IMR-90 (cell line): ENCODE measurements around the gene ITGB5. TPM values are rescaled to one million over a fixed set of nuclear protein-coding genes. Genes with fewer than 3 reads are reported as not detected.

Experiments used
- ATAC-seq: fragments of 200-7000 bp; cut with Tn5 transposase; 2 replicates; pipeline ENCODE4 v1.9.1; 2020; ENCODE audit warnings: low read depth, mild to moderate bottlenecking, moderate library complexity
- BruUV-seq: library from RNA; stranded (reverse); fragments of 400-500 nt; replicated peaks from 2 replicates; lab custom pipeline; 2021; lab: Mats Ljungman, UMichigan
- CTCF ChIA-PET: fragments of 300-600 bp; formaldehyde crosslinking; extraction: SDS; loops from one replicate; lab custom pipeline; 2021; ENCODE audit warnings: antibody characterized with exemption; lab: Yijun Ruan, JAX
- POLR2A ChIA-PET: fragments of 300-600 bp; sonication (Branson Sonifier 250); formaldehyde crosslinking; loops from one replicate; lab custom pipeline; 2022; ENCODE audit warnings: antibody characterized with exemption; ENCODE audit not compliant: unreplicated experiment; lab: Charles Lee
- DNase-seq: peaks from one replicate; pipeline ENCODE4 v3.0.0; 2013
- H2AFZ ChIP-seq: replicated peaks from 2 replicates; pipeline ENCODE3; 2013; ENCODE audit warnings: low read length, mild to moderate bottlenecking; ENCODE audit not compliant: poor library complexity
- H2AK5ac ChIP-seq: 2 replicates; pipeline ENCODE4 v1.6.1; 2013; ENCODE audit warnings: low read depth, low read length, inconsistent platforms
- H2AK9ac ChIP-seq: replicated peaks from 2 replicates; pipeline ENCODE3; 2013; ENCODE audit warnings: mild to moderate bottlenecking, low read depth, low read length, moderate library complexity; ENCODE audit not compliant: poor library complexity
- H2BK120ac ChIP-seq: 2 replicates; pipeline ENCODE4 v1.6.1; 2013; ENCODE audit warnings: low read depth, low read length, inconsistent platforms
- H2BK15ac ChIP-seq: 3 replicates; pipeline ENCODE4 v1.6.1; 2013; ENCODE audit warnings: low read depth, low read length, inconsistent platforms
- H2BK20ac ChIP-seq: 2 replicates; pipeline ENCODE4 v1.6.1; 2013; ENCODE audit warnings: low read depth, mild to moderate bottlenecking, inconsistent platforms, low read length, moderate library complexity
- H2BK5ac ChIP-seq: 2 replicates; pipeline ENCODE4 v1.6.1; 2013; ENCODE audit warnings: mild to moderate bottlenecking, low read depth, low read length, inconsistent platforms; ENCODE audit not compliant: poor library complexity, severe bottlenecking
- H3K14ac ChIP-seq: replicated peaks from 2 replicates; pipeline ENCODE4 v1.6.1; 2013; ENCODE audit warnings: low read depth, low read length, inconsistent platforms
- H3K18ac ChIP-seq: 2 replicates; pipeline ENCODE4 v1.6.1; 2013; ENCODE audit warnings: low read depth, low read length, control low read depth
- H3K23ac ChIP-seq: 2 replicates; pipeline ENCODE4 v1.6.1; 2013; ENCODE audit warnings: low read depth, low read length, inconsistent platforms
- H3K27ac ChIP-seq: 2 replicates; pipeline ENCODE4 v1.5.1; 2013; ENCODE audit warnings: mild to moderate bottlenecking, control low read depth, low read length; ENCODE audit not compliant: insufficient read depth
- H3K27me3 ChIP-seq: 2 replicates; pipeline ENCODE4 v1.6.1; 2013; ENCODE audit warnings: low read length; ENCODE audit not compliant: control insufficient read depth, insufficient read depth
- H3K36me3 ChIP-seq: 2 replicates; pipeline ENCODE4 v1.6.1; 2013; ENCODE audit warnings: low read length, mixed read lengths; ENCODE audit not compliant: control insufficient read depth, insufficient read depth
- H3K4ac ChIP-seq: 2 replicates; pipeline ENCODE4 v1.6.1; 2013; ENCODE audit warnings: low read depth, low read length, inconsistent platforms
- H3K4me1 ChIP-seq: 2 replicates; pipeline ENCODE4 v1.6.1; 2013; ENCODE audit warnings: low read length, mixed read lengths; ENCODE audit not compliant: control insufficient read depth, insufficient read depth
- H3K4me2 ChIP-seq: 2 replicates; pipeline ENCODE4 v1.6.1; 2013; ENCODE audit warnings: low read depth, mild to moderate bottlenecking, control low read depth, low read length, moderate library complexity
- H3K4me3 ChIP-seq: 2 replicates; pipeline ENCODE4 v1.5.1; 2013; ENCODE audit warnings: low read depth, mild to moderate bottlenecking, control low read depth, low read length, moderate library complexity; ENCODE audit not compliant: insufficient read depth
- H3K56ac ChIP-seq: 2 replicates; pipeline ENCODE4 v1.6.1; 2013; ENCODE audit warnings: low read length, inconsistent platforms; ENCODE audit not compliant: insufficient read depth; ENCODE audit errors: extremely low read depth
- H3K79me1 ChIP-seq, 2 experiments: 2 replicates each; pipeline ENCODE4 v1.6.1; 2013; ENCODE audit warnings: low read length in 2 of 2, inconsistent platforms in 1 of 2, low read depth in 1 of 2
- H3K9ac ChIP-seq: 2 replicates; pipeline ENCODE4 v1.6.1; 2013; ENCODE audit warnings: low read depth, low read length, control low read depth
- H3K9me1 ChIP-seq: 2 replicates; pipeline ENCODE4 v1.6.1; 2013; ENCODE audit warnings: low read length, inconsistent platforms; ENCODE audit not compliant: insufficient read depth
- H3K9me3 ChIP-seq: 2 replicates; pipeline ENCODE4 v1.6.1; 2013; ENCODE audit warnings: low read length; ENCODE audit not compliant: control insufficient read depth, insufficient read depth
- H4K20me1 ChIP-seq: 2 replicates; pipeline ENCODE4 v1.6.1; 2013; ENCODE audit warnings: low read length, inconsistent platforms; ENCODE audit not compliant: insufficient read depth
- H4K5ac ChIP-seq: 2 replicates; pipeline ENCODE4 v1.6.1; 2013; ENCODE audit warnings: mild to moderate bottlenecking, low read depth, low read length, control low read depth
- H4K8ac ChIP-seq, 2 experiments: 2 replicates each; pipeline ENCODE4 v1.6.1; 2013; ENCODE audit warnings: low read depth in 2 of 2, low read length in 2 of 2, control low read depth in 1 of 2, inconsistent platforms in 1 of 2
- H4K91ac ChIP-seq: 2 replicates; pipeline ENCODE4 v1.6.1; 2013; ENCODE audit warnings: low read depth, low read length, inconsistent platforms; ENCODE audit not compliant: insufficient read depth
- BHLHE40 ChIP-seq: fragments of 150-350 bp; IDR thresholded peaks from 2 replicates; pipeline ENCODE4 v1.6.1; 2016; ENCODE audit warnings: mild to moderate bottlenecking, low read depth, low read length
- CEBPB ChIP-seq: IDR thresholded peaks from 2 replicates; pipeline ENCODE4 v1.6.1; 2012; ENCODE audit warnings: low read depth, low read length, improper control_type of control experiment
- CHD1 ChIP-seq: IDR thresholded peaks from 2 replicates; pipeline ENCODE4 v1.6.1; 2012; ENCODE audit warnings: low read depth, low read length, improper control_type of control experiment
- CTCF ChIP-seq: conservative IDR thresholded peaks from 2 replicates; pipeline ENCODE4 v1.5.1; 2012; ENCODE audit warnings: mild to moderate bottlenecking, low read depth, low read length, improper control_type of control experiment
- ELK1 ChIP-seq: fragments of 150-350 bp; IDR thresholded peaks from 2 replicates; pipeline ENCODE4 v1.6.1; 2016; ENCODE audit warnings: low read depth, mild to moderate bottlenecking, low read length, moderate library complexity, borderline replicate concordance
- FOS ChIP-seq: fragments of 150-350 bp; IDR thresholded peaks from 2 replicates; pipeline ENCODE4 v1.6.1; 2016; ENCODE audit warnings: low read depth, low read length
- MAFK ChIP-seq: IDR thresholded peaks from 2 replicates; pipeline ENCODE4 v1.6.1; 2012; ENCODE audit warnings: low read depth, low read length, improper control_type of control experiment
- MAZ ChIP-seq: IDR thresholded peaks from 2 replicates; pipeline ENCODE4 v1.6.1; 2012; ENCODE audit warnings: low read depth, mild to moderate bottlenecking, low read length, improper control_type of control experiment, moderate library complexity, borderline replicate concordance
- MXI1 ChIP-seq: IDR thresholded peaks from 2 replicates; pipeline ENCODE4 v1.6.1; 2012; ENCODE audit warnings: low read depth, mild to moderate bottlenecking, low read length, moderate library complexity, borderline replicate concordance
- NFE2L2 ChIP-seq: fragments of 150-350 bp; IDR thresholded peaks from 2 replicates; pipeline ENCODE4 v1.6.1; 2016; ENCODE audit warnings: low read depth, mild to moderate bottlenecking, low read length
- POLR2A ChIP-seq: IDR thresholded peaks from 2 replicates; pipeline ENCODE4 v1.6.1; 2012; ENCODE audit warnings: mild to moderate bottlenecking, low read depth, low read length
- RAD21 ChIP-seq: IDR thresholded peaks from 2 replicates; pipeline ENCODE4 v1.6.1; 2012; ENCODE audit warnings: low read length, improper control_type of control experiment
- RCOR1 ChIP-seq: IDR thresholded peaks from 2 replicates; pipeline ENCODE4 v1.6.1; 2012; ENCODE audit warnings: mild to moderate bottlenecking, low read length, improper control_type of control experiment; ENCODE audit not compliant: insufficient replicate concordance
- RFX5 ChIP-seq: IDR thresholded peaks from 2 replicates; pipeline ENCODE4 v1.8.0; 2012; ENCODE audit warnings: low read depth, mild to moderate bottlenecking, low read length, moderate library complexity
- SMC3 ChIP-seq: fragments of 150-350 bp; IDR thresholded peaks from 2 replicates; pipeline ENCODE4 v1.6.1; 2016; ENCODE audit warnings: low read depth, mild to moderate bottlenecking, antibody characterized with exemption, low read length, moderate library complexity
- USF2 ChIP-seq: fragments of 150-350 bp; IDR thresholded peaks from 2 replicates; pipeline ENCODE4 v1.6.1; 2017; ENCODE audit warnings: mild to moderate bottlenecking, antibody characterized with exemption, low read length, low read depth
- whole genome bisulfite sequencing, 2 experiments: methylation state at CpG; one replicate each; pipeline versions ENCODE4 v1.1.5 to v1.1.7; 2013; ENCODE audit warnings: missing lambda C conversion rate in 2 of 2; ENCODE audit not compliant: insufficient read length in 1 of 2; ENCODE audit errors: extremely low coverage in 2 of 2; 5-methylcytosine and 5-hydroxymethylcytosine counted together
- dilution Hi-C: fragments of 300-500 bp; cut with HindIII; formaldehyde crosslinking; loops from one replicate; pipeline ENCODE4 v1.14.3; 2018; ENCODE audit warnings: low sequenced_read_pairs; ENCODE audit not compliant: unreplicated experiment
- in situ Hi-C: fragments of 300-500 bp; cut with MboI; formaldehyde crosslinking; loops from 3 replicates; pipeline ENCODE4 v1.14.3; 2019; ENCODE audit warnings: low sequenced_read_pairs, inconsistent platforms, mixed read lengths
- intact Hi-C: fragments of 100-400 bp; cut with micrococcal nuclease; formaldehyde crosslinking; loops from 2 replicates; pipeline ENCODE4 v1.10.0; 2022
- polyA plus RNA-seq, 3 experiments: library from polyadenylated mRNA; depleted of rRNA; stranded (reverse); fragments of >200 nt; gene quantifications; 2 replicates each; pipeline ENCODE4 v1.2.3, GENCODE V29; 2012; ENCODE audit warnings: low replicate concordance in 1 of 3
- total RNA-seq: library from RNA; depleted of rRNA; stranded (reverse); fragments of >200 nt; gene quantifications from 2 replicates; pipeline ENCODE4 v1.2.3, GENCODE V29; 2012

Gene ITGB5
- total and polyA plus RNA-seq, 2 of the 4 experiments (the other 2 are of a cell fraction), result 85.0 to 101 TPM

GRCh38 chr3:124776856-124777255, 110.3 kb downstream of the ITGB5 start:
- peaks cover 39% of the 10 kb centered on the region for H3K4me1 ChIP-seq
- no peak overlapping the region for H3K9ac ChIP-seq
- H3K14ac ChIP-seq, result no peak overlapping the region
- no peak overlapping the region for H2BK5ac ChIP-seq
- in situ Hi-C loops, result no loop called here
- WGBS, 2 experiments, result 100% methylated on average over 2 of the region's 5 CpGs; no CpG with 5 or more reads in 1 of the 2 experiments
- H3K4me3 ChIP-seq, result no peak overlapping the region
- peaks cover 9% of the 10 kb centered on the region for H4K20me1 ChIP-seq
- ChIA-PET CTCF (no interaction called here), POLR2A (no interaction called here)
- no TSS peak for BruUV-seq
- no peak overlapping the region for H2BK15ac ChIP-seq
- peaks cover 9% of the 10 kb centered on the region for H3K36me3 ChIP-seq
- no peak overlapping the region for H2BK20ac ChIP-seq
- no peak overlapping the region for H4K8ac ChIP-seq
- DNase-seq (no peak), ATAC-seq (no peak)
- H3K27me3 ChIP-seq, result no peaks in the 10 kb centered on the region
- H2AFZ ChIP-seq, result no peak overlapping the region
- H3K23ac ChIP-seq, result no peak overlapping the region
- dilution Hi-C loops, result no loop called here
- peaks cover 57% of the 10 kb centered on the region for H3K9me1 ChIP-seq
- no peak overlapping the region for H2BK120ac ChIP-seq
- no peak overlapping the region for H2AK9ac ChIP-seq
- H3K4me2 ChIP-seq, result no peak overlapping the region
- no peak overlapping the region for H3K27ac ChIP-seq
- H3K9me3 ChIP-seq, result no peaks in the 10 kb centered on the region
- no peak overlapping the region for H4K5ac ChIP-seq
- no peak for TF ChIP-seq USF2
- TF ChIP-seq NFE2L2, result no peak
- TF ChIP-seq CTCF, result no peak
- TF ChIP-seq RAD21, result no peak
- TF ChIP-seq RCOR1, result no peak
- TF ChIP-seq FOS, result no peak
- no peak for TF ChIP-seq BHLHE40
- TF ChIP-seq ELK1, result no peak
- TF ChIP-seq MXI1, result no peak
- no peak for TF ChIP-seq CEBPB
- TF ChIP-seq RFX5, result no peak
- no peak for TF ChIP-seq MAZ
- no peak for TF ChIP-seq CHD1
- no peak for TF ChIP-seq MAFK
- TF ChIP-seq POLR2A, result no peak
- TF ChIP-seq SMC3, result no peak
- H4K91ac ChIP-seq, result no peak overlapping the region
- H3K79me1 ChIP-seq, result peaks cover 7 to 85% of the 10 kb centered on the region in 2 experiments
- H3K18ac ChIP-seq, result no peak overlapping the region
- H2AK5ac ChIP-seq, result no peak overlapping the region
- intact Hi-C loops, result no loop called here
- H3K4ac ChIP-seq, result no peak overlapping the region
- no peak overlapping the region for H3K56ac ChIP-seq
